ENCODE data around the gene TNFSF13B.

TNFSF13B gene

GRCh38 chr13:108349269-108349668, 79.8 kb downstream of the TNFSF13B start:
- DNase-seq (ENCODE audit: low spot score) = no peak

- no peak for DNase-seq (ENCODE audit: low spot score)
Observed at GRCh38 chr13:108350579-108350978, 81.1 kb downstream of the TNFSF13B start.

- no peak for DNase-seq (ENCODE audit: low spot score)
Observed at GRCh38 chr13:108352599-108352998, 83.1 kb downstream of the TNFSF13B start.

DNA sequence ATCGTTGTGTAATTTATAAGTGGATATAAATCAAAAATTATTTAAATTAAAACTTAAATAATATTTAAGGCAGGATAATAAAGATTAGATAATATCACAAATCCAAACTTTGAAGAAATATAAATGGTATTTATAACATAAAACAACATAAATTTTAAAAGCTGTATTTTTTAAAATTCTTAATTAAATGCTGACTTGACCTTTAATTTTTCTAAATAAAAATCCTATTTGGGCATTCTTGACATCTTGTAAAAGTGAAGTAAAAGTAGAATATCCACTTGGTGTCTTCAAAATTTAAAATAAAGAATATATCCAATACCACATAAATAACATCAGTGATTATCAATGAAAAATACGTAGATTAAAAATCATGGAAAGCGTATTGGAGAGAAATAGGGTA, 87.7 kb downstream of the TNFSF13B start:
- no peak for DNase-seq (ENCODE audit: low spot score)
